SK-N-SH treated with all-trans-retinoic acid at 6 μM for 48 hours (cell line): ENCODE results near the gene CBX8.

Experiments
- ATAC-seq: fragments of 200-7000 bp; cut with Tn5 transposase; 3 replicates; pipeline ENCODE4 v1.9.1; 2020; ENCODE audit warnings: mild to moderate bottlenecking, moderate library complexity
- ARNTL ChIP-seq: fragments of 450-650 bp; formaldehyde crosslinking; IDR thresholded peaks from 2 replicates; pipeline ENCODE4 v1.5.0; 2020; ENCODE audit warnings: low read depth, mild to moderate bottlenecking, moderate library complexity, borderline replicate concordance
- ESRRG ChIP-seq: fragments of 250-450 bp; sonication (Bioruptor Pico); IDR thresholded peaks from 2 replicates; pipeline ENCODE4 v1.6.1; 2021; ENCODE audit warnings: mild to moderate bottlenecking
- GLIS3 ChIP-seq: fragments of 250-450 bp; sonication (Bioruptor Pico); IDR thresholded peaks from 2 replicates; pipeline ENCODE4 v1.5.0; 2020; ENCODE audit warnings: mild to moderate bottlenecking, moderate library complexity
- ISL1 ChIP-seq: fragments of 250-450 bp; sonication (Bioruptor Pico); IDR thresholded peaks from 2 replicates; pipeline ENCODE4 v2.1.2; 2022; ENCODE audit warnings: mild to moderate bottlenecking, moderate library complexity
- POU6F1 ChIP-seq: fragments of 250-450 bp; sonication (Bioruptor Pico); IDR thresholded peaks from 2 replicates; pipeline ENCODE4 v1.8.0; 2021; ENCODE audit warnings: low read depth, mild to moderate bottlenecking, moderate library complexity, borderline replicate concordance
- PPARA ChIP-seq: fragments of 250-450 bp; sonication (Bioruptor Pico); IDR thresholded peaks from 2 replicates; pipeline ENCODE4 v1.5.0; 2020; ENCODE audit warnings: mild to moderate bottlenecking, borderline replicate concordance
- RARB ChIP-seq: fragments of 250-450 bp; sonication (Bioruptor Pico); IDR thresholded peaks from 2 replicates; pipeline ENCODE4 v1.8.0; 2021; ENCODE audit warnings: mild to moderate bottlenecking, moderate library complexity
- TCF4 ChIP-seq: fragments of 250-450 bp; sonication (Bioruptor Pico); IDR thresholded peaks from 2 replicates; pipeline ENCODE4 v1.8.0; 2021; ENCODE audit warnings: mild to moderate bottlenecking, moderate library complexity, borderline replicate concordance
- ZC3H10 ChIP-seq: fragments of 250-450 bp; sonication (Bioruptor Pico); IDR thresholded peaks from 2 replicates; pipeline ENCODE4 v1.5.1; 2021; ENCODE audit warnings: mild to moderate bottlenecking, moderate library complexity
- ZFP30 ChIP-seq: fragments of 450-650 bp; formaldehyde crosslinking; IDR thresholded peaks from 2 replicates; pipeline ENCODE4 v1.5.0; 2022; ENCODE audit warnings: mild to moderate bottlenecking, moderate library complexity
- ZNF565 ChIP-seq: fragments of 450-650 bp; formaldehyde crosslinking; conservative IDR thresholded peaks from 2 replicates; pipeline ENCODE4 v1.5.0; 2020; ENCODE audit warnings: low read depth, mild to moderate bottlenecking, moderate library complexity
- ZNF8 ChIP-seq: fragments of 450-650 bp; formaldehyde crosslinking; IDR thresholded peaks from 2 replicates; pipeline ENCODE4 v1.5.0; 2020; ENCODE audit warnings: mild to moderate bottlenecking, moderate library complexity
- TF ChIP-seq, protein P1 (sequence below): fragments of 250-450 bp; sonication (Bioruptor Pico); IDR thresholded peaks from 2 replicates; pipeline ENCODE4 v1.5.1; 2020; ENCODE audit warnings: low read depth, mild to moderate bottlenecking, moderate library complexity
- TF ChIP-seq, protein P2 (sequence below): fragments of 250-450 bp; sonication (Bioruptor Pico); IDR thresholded peaks from 2 replicates; pipeline ENCODE4 v1.5.0; 2020; ENCODE audit warnings: mild to moderate bottlenecking, moderate library complexity
- TF ChIP-seq, protein P3 (sequence below): fragments of 250-450 bp; sonication (Bioruptor Pico); IDR thresholded peaks from 2 replicates; pipeline ENCODE4 v1.8.0; 2020; ENCODE audit warnings: mild to moderate bottlenecking, moderate library complexity, borderline replicate concordance
- TF ChIP-seq, protein P4 (sequence below): fragments of 250-450 bp; sonication (Bioruptor Pico); IDR thresholded peaks from 2 replicates; pipeline ENCODE4 v1.5.1; 2021; ENCODE audit warnings: mild to moderate bottlenecking, moderate library complexity

The CBX8 gene

DNA sequence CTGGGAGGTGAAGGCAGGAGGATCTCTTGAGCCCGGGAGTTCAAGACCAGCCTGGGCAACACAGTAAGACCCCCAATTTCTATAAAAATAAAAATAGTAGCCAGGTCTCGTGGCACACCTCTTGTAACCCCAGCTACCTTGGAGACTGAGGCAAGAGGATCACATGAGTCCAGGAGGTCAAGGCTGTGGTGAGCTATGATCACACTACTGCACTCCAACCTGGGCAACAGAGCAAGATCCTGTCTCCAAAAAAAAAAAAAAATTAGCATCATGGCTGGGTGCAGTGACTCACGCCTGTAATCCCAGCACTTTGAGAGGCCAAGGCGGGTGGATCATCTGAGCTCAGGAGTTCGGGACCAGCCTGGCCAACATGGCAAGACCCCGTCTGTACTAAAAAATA lies 25.6 kb downstream of the CBX8 start (continued):
- TF ChIP-seq, protein P1, sequence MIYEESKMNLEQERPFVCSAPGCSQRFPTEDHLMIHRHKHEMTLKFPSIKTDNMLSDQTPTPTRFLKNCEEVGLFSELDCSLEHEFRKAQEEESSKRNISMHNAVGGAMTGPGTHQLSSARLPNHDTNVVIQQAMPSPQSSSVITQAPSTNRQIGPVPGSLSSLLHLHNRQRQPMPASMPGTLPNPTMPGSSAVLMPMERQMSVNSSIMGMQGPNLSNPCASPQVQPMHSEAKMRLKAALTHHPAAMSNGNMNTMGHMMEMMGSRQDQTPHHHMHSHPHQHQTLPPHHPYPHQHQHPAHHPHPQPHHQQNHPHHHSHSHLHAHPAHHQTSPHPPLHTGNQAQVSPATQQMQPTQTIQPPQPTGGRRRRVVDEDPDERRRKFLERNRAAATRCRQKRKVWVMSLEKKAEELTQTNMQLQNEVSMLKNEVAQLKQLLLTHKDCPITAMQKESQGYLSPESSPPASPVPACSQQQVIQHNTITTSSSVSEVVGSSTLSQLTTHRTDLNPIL: no peak
- TF ChIP-seq ARNTL (CRISPR knock-in tag): no peak
- no peak for TF ChIP-seq ZC3H10 (CRISPR knock-in tag)
- TF ChIP-seq, all 23 proteins: peak for 0

GRCh38 chr17:79769570-79770506 lies 27.0 kb downstream of the CBX8 start:
- TF ChIP-seq ZNF8 (CRISPR knock-in tag) (no peak), TCF4 (CRISPR knock-in tag) (no peak), ISL1 (no peak), ZFP30 (no peak), GLIS3 (CRISPR knock-in tag) (no peak), RARB (CRISPR knock-in tag) (no peak), ZC3H10 (CRISPR knock-in tag) (no peak), PPARA (no peak), ESRRG (CRISPR knock-in tag) (no peak)
- TF ChIP-seq, protein P2, sequence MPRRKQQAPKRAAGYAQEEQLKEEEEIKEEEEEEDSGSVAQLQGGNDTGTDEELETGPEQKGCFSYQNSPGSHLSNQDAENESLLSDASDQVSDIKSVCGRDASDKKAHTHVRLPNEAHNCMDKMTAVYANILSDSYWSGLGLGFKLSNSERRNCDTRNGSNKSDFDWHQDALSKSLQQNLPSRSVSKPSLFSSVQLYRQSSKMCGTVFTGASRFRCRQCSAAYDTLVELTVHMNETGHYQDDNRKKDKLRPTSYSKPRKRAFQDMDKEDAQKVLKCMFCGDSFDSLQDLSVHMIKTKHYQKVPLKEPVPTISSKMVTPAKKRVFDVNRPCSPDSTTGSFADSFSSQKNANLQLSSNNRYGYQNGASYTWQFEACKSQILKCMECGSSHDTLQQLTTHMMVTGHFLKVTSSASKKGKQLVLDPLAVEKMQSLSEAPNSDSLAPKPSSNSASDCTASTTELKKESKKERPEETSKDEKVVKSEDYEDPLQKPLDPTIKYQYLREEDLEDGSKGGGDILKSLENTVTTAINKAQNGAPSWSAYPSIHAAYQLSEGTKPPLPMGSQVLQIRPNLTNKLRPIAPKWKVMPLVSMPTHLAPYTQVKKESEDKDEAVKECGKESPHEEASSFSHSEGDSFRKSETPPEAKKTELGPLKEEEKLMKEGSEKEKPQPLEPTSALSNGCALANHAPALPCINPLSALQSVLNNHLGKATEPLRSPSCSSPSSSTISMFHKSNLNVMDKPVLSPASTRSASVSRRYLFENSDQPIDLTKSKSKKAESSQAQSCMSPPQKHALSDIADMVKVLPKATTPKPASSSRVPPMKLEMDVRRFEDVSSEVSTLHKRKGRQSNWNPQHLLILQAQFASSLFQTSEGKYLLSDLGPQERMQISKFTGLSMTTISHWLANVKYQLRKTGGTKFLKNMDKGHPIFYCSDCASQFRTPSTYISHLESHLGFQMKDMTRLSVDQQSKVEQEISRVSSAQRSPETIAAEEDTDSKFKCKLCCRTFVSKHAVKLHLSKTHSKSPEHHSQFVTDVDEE: no peak
- TF ChIP-seq, protein P3, sequence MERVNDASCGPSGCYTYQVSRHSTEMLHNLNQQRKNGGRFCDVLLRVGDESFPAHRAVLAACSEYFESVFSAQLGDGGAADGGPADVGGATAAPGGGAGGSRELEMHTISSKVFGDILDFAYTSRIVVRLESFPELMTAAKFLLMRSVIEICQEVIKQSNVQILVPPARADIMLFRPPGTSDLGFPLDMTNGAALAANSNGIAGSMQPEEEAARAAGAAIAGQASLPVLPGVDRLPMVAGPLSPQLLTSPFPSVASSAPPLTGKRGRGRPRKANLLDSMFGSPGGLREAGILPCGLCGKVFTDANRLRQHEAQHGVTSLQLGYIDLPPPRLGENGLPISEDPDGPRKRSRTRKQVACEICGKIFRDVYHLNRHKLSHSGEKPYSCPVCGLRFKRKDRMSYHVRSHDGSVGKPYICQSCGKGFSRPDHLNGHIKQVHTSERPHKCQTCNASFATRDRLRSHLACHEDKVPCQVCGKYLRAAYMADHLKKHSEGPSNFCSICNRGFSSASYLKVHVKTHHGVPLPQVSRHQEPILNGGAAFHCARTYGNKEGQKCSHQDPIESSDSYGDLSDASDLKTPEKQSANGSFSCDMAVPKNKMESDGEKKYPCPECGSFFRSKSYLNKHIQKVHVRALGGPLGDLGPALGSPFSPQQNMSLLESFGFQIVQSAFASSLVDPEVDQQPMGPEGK (CRISPR knock-in tag): no peak
- TF ChIP-seq, protein P4, sequence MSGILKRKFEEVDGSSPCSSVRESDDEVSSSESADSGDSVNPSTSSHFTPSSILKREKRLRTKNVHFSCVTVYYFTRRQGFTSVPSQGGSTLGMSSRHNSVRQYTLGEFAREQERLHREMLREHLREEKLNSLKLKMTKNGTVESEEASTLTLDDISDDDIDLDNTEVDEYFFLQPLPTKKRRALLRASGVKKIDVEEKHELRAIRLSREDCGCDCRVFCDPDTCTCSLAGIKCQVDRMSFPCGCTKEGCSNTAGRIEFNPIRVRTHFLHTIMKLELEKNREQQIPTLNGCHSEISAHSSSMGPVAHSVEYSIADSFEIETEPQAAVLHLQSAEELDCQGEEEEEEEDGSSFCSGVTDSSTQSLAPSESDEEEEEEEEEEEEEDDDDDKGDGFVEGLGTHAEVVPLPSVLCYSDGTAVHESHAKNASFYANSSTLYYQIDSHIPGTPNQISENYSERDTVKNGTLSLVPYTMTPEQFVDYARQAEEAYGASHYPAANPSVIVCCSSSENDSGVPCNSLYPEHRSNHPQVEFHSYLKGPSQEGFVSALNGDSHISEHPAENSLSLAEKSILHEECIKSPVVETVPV (CRISPR knock-in tag): no peak
- ATAC-seq: no peak

GRCh38 chr17:79765708-79766107 lies 31.2 kb downstream of the CBX8 start:
- TF ChIP-seq ESRRG (CRISPR knock-in tag) (no peak), POU6F1 (CRISPR knock-in tag) (no peak), RARB (CRISPR knock-in tag) (no peak), ZNF565 (CRISPR knock-in tag) (no peak), TCF4 (CRISPR knock-in tag) (no peak), ZC3H10 (CRISPR knock-in tag) (no peak)
- TF ChIP-seq, protein P2: no peak
- ATAC-seq: no peak
